ENCODE data around the gene PTPRD. TPM values are rescaled to one million over a fixed set of nuclear protein-coding genes. Genes with fewer than 3 reads are reported as not detected.

PTPRD gene
- total RNA-seq, 1 experiment from 2014 or later: not detected

DNA sequence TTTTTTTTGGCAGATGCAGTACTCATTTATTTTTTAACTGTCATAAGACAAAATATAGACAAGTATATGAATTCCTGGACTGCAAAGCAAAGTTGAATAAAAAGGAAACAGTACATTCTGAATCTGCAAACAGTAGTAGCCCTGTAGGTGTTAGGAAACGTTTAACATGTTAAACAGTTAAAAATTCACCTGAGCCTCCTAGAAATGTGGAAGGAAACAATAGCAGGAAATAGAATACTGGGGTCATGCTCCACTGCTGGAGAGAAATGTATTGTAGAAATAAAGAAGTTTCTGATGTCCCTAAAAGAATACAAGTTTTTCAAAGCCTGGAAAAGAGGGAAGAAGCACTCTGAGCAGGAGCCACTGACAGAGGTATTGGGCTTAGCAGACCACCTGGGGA, 866.0 kb downstream of the PTPRD start:
- H3K36me3 ChIP-seq (ENCODE audit: insufficient read depth, low read length, poor library complexity, severe bottlenecking): no peaks in the 10 kb centered on the region
- no peaks in the 10 kb centered on the region for H3K27me3 ChIP-seq (replicated peaks; ENCODE audit: insufficient read depth, low read depth, low read length, poor library complexity)
- TF ChIP-seq, protein P1, sequence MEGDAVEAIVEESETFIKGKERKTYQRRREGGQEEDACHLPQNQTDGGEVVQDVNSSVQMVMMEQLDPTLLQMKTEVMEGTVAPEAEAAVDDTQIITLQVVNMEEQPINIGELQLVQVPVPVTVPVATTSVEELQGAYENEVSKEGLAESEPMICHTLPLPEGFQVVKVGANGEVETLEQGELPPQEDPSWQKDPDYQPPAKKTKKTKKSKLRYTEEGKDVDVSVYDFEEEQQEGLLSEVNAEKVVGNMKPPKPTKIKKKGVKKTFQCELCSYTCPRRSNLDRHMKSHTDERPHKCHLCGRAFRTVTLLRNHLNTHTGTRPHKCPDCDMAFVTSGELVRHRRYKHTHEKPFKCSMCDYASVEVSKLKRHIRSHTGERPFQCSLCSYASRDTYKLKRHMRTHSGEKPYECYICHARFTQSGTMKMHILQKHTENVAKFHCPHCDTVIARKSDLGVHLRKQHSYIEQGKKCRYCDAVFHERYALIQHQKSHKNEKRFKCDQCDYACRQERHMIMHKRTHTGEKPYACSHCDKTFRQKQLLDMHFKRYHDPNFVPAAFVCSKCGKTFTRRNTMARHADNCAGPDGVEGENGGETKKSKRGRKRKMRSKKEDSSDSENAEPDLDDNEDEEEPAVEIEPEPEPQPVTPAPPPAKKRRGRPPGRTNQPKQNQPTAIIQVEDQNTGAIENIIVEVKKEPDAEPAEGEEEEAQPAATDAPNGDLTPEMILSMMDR (conservative IDR thresholded peaks at IDR 0.05; ENCODE audit: low read depth, low read length): no peak
- no peak for TF ChIP-seq EZH2 (IDR thresholded peaks at IDR 0.05; ENCODE audit: borderline replicate concordance, low read depth, low read length, poor library complexity, severe bottlenecking)
- H3K27ac ChIP-seq (ENCODE audit: low read depth, low read length, poor library complexity, severe bottlenecking): no peak overlapping the region
- H3K9me3 ChIP-seq (ENCODE audit: low read depth, low read length, poor library complexity, severe bottlenecking): no peaks in the 10 kb centered on the region
- intact Hi-C loops (cut with micrococcal nuclease; ENCODE audit: unreplicated experiment): no loop called here
- no peaks in the 10 kb centered on the region for H3K4me1 ChIP-seq (ENCODE audit: insufficient read depth, low read length, poor library complexity, severe bottlenecking)
- CTCF ChIA-PET: no interaction called here
- H3K4me3 ChIP-seq (ENCODE audit: low read depth, low read length, poor library complexity, severe bottlenecking): no peak overlapping the region
- DNase-seq (ENCODE audit: low spot score): no peak
- BruUV-seq (replicated peaks): no TSS peak
- POLR2A ChIA-PET (ENCODE audit: low non-redundant PET): no interaction called here

DNA sequence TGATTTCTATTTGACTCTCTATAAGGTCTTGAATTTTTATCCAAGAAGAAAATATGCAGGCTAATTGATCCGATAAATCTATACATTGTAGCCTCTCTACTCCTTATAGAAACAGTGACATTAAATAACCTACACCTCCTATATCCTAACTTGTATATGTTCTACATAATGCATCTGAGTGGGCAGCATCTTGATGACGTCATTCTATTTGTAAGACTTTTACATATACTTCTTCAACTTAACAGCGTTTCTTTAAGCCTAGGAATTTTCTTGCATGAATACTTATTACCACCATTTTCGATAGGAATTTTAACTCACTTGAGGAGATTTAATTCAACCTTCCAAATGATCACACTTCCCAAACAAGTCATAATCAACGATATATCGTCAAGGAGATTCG, 869.0 kb downstream of the PTPRD start:
- no peak for DNase-seq (ENCODE audit: low spot score)
- ChIA-PET POLR2A (ENCODE audit: low non-redundant PET) (no interaction called here), CTCF (no interaction called here)
- BruUV-seq (replicated peaks): no TSS peak
- H3K4me1 ChIP-seq (ENCODE audit: insufficient read depth, low read length, poor library complexity, severe bottlenecking): no peaks in the 10 kb centered on the region
- TF ChIP-seq EZH2 (IDR thresholded peaks at IDR 0.05; ENCODE audit: borderline replicate concordance, low read depth, low read length, poor library complexity, severe bottlenecking): no peak
- TF ChIP-seq, protein P1 (conservative IDR thresholded peaks at IDR 0.05; ENCODE audit: low read depth, low read length): no peak
- H3K36me3 ChIP-seq (ENCODE audit: insufficient read depth, low read length, poor library complexity, severe bottlenecking): no peaks in the 10 kb centered on the region
- no peaks in the 10 kb centered on the region for H3K9me3 ChIP-seq (ENCODE audit: low read depth, low read length, poor library complexity, severe bottlenecking)
- H3K27ac ChIP-seq (ENCODE audit: low read depth, low read length, poor library complexity, severe bottlenecking): no peak overlapping the region
- intact Hi-C loops (cut with micrococcal nuclease; ENCODE audit: unreplicated experiment): no loop called here
- no peak overlapping the region for H3K4me3 ChIP-seq (ENCODE audit: low read depth, low read length, poor library complexity, severe bottlenecking)
- no peaks in the 10 kb centered on the region for H3K27me3 ChIP-seq (replicated peaks; ENCODE audit: insufficient read depth, low read depth, low read length, poor library complexity)

DNA sequence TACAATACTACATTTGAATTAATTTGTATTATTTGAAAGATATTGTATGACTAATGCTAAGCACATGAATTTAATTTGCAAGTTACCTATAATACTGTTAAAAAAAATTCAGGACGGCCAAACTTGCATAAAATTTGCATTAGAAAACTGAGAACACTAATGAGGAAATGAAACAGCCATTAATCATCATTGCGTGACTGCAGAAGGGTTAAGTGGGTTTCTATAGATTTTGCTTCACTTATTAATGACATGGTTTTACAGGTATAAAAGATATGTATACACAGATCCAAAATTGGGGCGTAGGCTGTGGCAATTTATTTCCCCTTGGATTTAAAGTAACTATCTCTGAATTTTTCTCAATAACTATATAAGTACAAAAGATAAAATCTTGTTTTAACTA, 882.6 kb downstream of the PTPRD start:
- intact Hi-C loops (cut with micrococcal nuclease; ENCODE audit: unreplicated experiment): no loop called here
- POLR2A ChIA-PET (ENCODE audit: low non-redundant PET): no interaction called here
- Histone ChIP-seq H3K27me3 (replicated peaks; ENCODE audit: insufficient read depth, low read depth, low read length, poor library complexity) (no peaks in the 10 kb centered on the region), H3K36me3 (ENCODE audit: insufficient read depth, low read length, poor library complexity, severe bottlenecking) (no peaks in the 10 kb centered on the region), H3K4me3 (ENCODE audit: low read depth, low read length, poor library complexity, severe bottlenecking) (no peak overlapping the region), H3K9me3 (ENCODE audit: low read depth, low read length, poor library complexity, severe bottlenecking) (no peaks in the 10 kb centered on the region), H3K27ac (ENCODE audit: low read depth, low read length, poor library complexity, severe bottlenecking) (no peak overlapping the region), H3K4me1 (ENCODE audit: insufficient read depth, low read length, poor library complexity, severe bottlenecking) (no peaks in the 10 kb centered on the region)
- CTCF ChIA-PET: no interaction called here
- TF ChIP-seq, protein P1 (conservative IDR thresholded peaks at IDR 0.05; ENCODE audit: low read depth, low read length): no peak
- TF ChIP-seq EZH2 (IDR thresholded peaks at IDR 0.05; ENCODE audit: borderline replicate concordance, low read depth, low read length, poor library complexity, severe bottlenecking): no peak
- no peak for DNase-seq (ENCODE audit: low spot score)
- no TSS peak for BruUV-seq (replicated peaks)
